HG03571 (cell line): ENCODE data around the gene SIN3A.
"Not testable (repeated sequence)": the region's sequence is repeated elsewhere in the genome, so short reads cannot be mapped to it uniquely, and the experiment has no call there.

Experiments used
- ATAC-seq: cut with Tn5 transposase; IDR thresholded peaks from one replicate; pipeline ENCODE4 v1.9.1; 2021; ENCODE audit not compliant: unreplicated experiment

SIN3A gene

DNA sequence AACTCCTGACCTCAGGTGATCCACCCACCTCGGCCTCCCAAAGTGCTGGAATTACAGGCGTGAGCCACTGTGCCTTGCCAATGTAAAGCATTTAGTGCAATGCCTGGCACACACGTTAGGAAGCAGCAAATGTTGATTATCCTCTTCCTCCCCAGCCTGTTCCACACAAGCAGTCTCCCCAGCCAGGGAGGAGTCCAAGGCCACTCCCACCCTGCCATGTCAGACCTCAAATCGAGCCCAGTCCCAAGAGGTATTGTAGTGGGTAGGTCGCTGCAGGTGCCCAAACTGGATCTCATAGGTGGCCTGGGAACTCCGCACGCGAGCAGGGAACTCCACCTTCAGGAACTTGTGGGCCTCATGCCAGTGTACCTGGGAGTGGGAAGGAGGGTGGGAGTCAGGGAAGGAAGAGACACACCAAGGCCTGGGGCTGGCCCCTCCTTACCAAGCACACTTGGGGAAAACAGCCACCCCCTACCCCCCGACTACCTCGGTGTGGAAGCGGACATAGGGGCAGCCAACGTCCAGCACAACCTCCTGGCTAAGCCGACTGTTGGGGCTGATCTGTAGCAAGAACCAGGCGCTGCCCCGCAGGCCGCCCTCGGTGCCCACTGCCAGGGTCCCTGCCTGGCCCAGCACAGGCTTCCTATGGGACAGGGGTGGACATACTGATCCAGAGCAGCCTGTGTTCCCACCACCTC, 93.4 kb downstream of the SIN3A start:
- no peak for ATAC-seq

DNA sequence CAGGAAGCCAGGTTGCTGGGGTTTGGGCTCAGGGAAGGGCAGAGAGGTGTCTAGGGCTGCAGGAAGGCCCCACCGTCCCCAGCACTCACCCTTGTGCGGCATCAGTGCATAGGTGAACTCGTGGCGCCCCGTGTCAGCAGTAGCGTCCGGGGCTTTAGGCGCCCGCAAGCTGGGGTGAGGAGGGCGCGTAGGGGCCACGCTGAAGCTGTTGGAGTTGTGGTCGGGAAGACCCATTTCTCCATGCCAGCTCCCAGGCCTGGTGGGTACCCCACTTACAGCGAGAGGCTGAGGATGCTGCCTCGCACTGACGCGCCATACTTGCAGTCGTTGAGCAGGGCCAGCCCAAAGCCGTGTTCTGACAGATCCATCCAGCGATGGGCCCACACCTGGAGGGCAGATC, 95.0 kb downstream of the SIN3A start:
- ATAC-seq, result no peak

DNA sequence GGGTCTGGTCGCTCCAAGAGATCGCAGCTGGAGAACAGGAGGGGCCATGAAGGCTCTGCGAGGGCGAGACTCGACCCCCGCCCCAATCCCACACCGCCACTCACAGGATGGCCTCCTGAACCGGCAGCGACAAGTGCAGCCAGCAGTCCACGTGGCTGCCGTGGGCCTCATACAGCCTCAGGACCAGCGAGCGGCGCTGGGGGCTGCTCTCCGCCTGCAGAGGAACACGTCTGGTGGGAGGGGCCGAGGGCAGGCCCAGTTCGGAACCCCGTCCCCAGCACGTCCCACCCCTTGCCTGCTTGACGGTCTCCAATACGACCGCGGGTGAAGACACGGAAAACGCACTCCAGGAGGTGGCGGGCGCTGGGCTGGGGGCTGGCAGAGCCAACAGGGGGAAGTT, 95.5 kb downstream of the SIN3A start:
- no peak for ATAC-seq

DNA sequence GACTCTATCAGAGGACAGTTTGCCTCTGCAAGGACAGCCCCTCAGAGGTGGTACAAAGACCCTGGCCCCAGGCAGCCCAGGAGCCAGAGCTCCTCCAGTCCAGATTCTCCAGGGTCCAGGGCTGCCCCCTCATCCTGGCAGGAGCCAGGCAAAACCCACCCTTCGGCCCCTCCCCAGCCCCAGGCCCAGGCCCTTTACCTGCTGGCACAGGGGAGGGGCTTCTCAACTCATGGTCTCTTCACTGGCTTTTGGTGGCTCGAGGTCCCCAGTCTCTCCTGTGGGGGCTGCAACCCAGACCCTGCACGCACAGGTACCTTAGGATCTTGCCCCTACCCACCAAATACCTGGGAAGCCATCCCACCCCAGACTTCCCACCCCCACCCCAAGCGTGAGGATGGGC, 96.1 kb downstream of the SIN3A start:
- ATAC-seq, result no peak

DNA sequence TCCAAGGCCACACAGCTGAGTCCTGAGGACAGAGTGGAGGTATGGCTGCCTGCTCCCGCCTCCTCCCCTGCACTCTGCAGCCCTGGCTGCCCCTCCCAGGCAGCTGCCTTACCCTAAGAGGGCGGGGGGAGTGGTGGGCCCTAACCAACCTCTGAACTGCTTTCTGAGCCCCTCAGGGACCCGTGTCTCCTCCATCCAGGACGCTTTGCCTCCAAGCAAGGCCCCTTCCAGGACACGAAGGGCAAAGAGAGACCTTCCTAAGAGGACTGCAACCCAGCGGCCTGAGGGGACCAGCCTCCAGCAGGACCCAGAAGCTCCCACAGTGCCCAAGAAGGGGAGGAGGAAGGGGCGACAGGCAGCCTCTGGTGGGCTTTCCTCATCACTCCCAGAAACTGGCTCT, 97.0 kb downstream of the SIN3A start:
- ATAC-seq, result no peak

DNA sequence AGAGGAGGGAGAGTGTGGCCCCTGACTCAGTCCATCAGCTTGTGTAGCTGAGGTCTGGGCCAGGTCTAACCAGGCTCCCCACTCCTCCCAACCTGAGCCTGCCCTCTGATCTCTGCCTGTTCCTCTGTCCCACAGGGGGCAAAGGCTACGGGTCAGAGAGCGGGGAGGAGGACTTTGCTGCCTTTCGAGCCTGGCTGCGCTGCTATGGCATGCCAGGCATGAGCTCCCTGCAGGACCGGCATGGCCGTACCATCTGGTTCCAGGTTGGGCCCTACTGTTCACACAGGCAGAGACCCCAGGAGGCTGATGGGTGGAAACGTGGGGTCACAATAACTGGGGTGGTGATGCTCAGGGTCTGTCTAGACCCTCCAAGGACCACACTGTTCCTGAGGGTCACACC, 97.9 kb downstream of the SIN3A start:
- no peak for ATAC-seq

DNA sequence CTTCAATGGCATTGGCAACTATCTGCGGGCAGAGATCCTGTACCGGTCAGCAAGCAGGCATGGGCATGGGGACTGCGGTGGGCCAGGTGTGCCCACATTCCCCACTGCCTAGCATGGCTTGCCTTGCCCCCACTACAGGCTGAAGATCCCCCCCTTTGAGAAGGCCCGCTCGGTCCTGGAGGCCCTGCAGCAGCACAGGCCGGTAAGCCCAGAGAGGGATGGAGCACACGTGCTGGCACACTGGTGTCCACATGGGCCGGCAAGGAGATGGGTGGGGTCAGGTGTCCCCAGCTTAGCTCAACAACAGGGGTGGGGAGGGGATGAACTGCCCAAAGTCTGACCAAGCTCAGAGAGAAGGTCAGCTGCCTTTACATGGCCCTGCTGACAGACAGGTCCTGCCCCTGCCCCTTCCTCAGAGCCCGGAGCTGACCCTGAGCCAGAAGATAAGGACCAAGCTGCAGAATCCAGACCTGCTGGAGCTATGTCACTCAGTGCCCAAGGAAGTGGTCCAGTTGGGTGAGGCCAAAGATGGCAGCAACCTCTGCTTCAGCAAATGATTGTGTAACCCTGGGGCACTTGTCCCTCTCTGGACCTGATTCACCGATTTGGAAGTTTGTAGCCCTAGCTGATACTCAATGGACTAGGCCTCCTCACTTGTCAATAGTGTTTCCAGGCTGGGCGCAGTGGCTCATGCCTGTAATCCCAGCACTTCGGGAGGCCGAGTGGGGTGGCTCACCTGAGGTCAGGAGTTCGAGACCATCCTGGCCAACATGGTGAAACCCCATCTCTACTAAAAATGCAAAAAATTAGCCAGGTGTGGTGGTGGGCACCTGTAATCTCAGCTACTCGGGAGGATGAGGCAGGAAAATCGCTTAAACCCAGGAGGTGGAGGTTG, 99.1 kb downstream of the SIN3A start:
- ATAC-seq, result no peak

DNA sequence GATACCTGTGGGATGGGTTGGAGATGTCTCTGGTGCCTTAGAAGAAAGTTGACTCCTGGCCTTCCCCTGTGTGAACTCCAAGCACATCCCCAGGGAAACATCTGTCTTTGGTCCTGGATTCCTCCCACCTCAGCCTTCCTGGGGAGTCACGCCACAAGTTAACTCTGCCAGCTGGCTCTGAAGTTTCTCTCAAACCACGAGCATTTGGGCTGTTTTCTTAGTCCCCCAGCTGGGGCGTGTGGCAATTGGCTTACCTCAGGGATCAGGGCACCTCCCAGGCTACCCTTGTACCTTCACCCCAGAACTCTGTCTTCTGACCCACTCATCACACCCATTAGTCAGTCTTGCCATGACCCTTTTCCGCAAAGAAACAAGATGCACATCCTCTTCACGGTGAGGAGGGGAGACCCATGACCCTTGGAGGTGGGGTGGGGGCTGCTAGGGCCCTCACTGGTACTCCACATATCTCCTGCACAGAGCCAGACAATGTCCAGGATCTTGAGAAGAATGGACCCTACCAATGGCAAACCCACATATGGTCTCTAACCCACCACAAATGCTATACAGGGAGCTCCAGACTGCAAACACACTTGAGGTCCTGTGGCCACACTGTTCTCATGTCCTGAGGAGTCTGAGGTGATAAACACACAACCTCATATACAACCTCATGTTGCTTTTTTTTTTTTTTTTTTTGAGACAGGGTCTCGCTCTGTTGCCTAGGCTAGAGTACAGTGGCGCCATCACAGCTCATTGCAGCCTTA, 100.7 kb downstream of the SIN3A start:
- no peak for ATAC-seq

DNA sequence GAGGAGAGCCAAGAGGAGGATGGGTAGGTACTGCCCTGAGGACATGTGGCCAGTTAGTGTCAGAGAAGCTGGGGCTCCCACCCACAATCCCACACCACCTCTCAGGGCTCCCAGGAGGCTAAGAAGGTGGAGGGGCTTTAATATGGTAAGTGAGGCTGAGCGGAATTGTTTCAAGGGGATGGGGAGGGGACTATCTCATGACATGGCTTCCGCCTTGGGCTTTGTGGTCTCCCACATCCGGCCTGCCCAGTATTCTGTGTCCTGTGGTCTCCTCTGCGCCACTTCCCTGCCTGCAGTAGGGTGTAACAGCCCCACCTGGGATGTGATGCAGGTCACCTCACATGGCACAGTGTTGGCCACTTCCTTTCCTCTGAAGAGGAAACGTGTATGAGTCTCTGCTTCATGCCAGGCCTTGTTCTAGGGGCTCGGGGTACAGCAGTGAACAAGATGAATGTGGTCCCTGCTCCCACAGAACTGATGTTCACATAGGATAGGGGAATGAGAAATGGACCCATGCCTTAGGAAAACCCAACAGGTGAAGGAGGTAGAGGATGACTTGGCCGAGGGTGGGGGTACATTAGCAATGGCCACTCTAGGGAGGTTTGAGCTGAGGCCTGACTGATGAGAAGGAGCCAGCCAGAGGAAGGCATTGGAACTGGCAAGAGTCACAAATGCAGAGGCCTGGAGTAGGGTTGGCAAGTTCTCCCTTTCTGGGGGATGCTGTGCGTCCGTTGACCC, 101.5 kb downstream of the SIN3A start:
- no peak for ATAC-seq

DNA sequence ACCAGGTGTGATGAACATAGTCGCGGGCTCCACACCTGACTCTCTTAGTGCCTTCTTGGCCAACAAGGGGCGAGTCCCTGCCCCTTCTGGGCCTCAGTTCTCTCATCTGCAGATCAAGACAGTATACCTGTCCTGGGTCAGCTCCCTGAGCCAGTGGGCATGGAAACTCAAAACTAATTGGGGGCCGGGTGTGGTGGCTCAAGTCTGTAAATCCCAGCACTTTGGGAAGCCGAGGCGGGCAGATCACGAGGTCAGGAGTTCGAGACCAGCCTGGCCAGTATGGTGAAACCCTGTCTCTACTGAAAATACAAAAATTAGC, 102.2 kb downstream of the SIN3A start:
- not testable (repeated sequence) for ATAC-seq

DNA sequence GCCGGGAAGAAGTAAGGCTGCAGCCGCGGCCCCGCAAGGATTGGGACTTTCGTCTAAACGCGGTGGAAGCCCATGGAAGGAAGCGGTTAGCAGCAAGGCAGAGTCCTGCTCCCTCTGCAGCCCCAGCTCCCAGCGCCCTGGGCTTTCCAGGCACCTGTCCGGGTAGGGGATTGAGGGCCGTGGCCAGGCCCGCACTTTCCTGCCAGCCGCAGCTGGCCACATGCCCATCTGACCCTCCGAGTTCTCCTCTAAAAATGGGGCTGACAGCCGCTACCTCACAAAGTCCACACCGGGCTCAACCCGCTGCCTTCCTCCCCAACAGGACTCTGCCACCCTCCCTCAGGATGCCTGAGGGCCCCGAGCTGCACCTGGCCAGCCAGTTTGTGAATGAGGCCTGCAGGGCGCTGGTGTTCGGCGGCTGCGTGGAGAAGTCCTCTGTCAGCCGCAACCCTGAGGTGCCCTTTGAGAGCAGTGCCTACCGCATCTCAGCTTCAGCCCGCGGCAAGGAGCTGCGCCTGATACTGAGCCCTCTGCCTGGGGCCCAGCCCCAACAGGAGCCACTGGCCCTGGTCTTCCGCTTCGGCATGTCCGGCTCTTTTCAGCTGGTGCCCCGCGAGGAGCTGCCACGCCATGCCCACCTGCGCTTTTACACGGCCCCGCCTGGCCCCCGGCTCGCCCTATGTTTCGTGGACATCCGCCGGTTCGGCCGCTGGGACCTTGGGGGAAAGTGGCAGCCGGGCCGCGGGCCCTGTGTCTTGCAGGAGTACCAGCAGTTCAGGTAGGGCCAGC, 102.7 kb downstream of the SIN3A start:
- no peak for ATAC-seq

DNA sequence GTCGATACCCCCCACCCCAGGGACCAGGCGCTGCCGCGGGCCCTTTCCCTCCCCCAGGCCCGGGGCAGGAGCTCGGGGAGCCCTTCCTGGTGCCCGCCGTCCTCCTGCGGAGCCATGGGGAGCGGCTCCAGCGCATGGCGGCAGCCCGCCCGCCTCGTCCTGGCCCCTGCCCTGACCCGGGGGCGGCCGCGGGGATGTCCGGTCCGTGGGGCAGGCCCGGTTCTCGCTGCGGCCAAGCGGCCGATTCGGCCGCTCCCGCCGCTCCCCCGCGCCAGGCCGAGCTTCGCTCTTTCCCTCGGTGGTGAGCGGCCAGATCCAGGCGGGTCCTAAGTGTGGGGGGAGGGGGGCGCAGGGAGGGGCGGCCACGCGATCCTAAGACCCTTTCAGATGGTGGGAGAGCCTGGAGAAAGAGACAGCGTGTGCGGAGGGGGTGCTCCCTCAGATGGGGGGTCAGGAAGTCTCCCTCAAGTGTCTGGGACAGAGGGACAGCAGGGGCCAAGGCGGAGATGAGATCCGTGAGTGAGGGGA, 103.4 kb downstream of the SIN3A start:
- ATAC-seq, result no peak

DNA sequence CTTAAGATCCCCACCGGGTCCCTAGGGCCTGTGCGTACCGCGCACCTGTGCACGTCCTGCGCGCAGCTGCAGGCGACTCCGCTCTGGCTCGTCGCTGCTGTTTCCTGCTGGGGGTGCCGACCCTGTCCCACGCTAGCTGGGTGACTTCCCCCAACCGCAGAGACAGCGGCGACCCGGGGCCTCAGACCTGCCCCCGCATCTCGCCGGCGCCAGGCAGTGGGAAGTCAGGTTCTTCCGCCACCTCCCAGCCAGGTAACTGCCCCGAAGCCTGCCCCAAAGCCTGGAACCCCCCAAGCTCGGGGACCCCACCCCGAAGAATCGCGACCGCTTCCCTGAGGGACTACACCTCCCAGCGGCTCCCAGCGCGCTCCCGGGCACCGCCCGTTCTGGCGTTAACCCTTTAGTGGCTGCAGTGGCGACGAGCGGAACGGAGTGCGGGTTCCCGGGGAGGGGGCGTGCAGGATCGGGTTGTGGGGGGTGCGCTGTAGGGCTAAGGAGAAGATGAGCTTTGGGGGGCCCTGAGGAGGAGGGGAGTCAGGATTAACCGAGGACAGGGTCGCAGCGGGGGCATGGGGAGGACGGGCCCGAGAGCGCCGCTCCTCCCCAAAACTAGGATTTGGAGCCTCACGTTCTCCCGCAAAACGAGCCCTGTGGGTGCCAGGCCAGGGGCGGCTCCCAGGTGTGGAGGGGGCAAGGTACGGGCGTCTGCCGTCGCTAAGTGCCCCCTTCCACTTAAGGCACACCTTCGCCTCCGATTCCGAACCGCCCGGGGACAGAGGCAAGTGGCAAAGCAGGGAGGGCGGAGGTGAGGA, 104.1 kb downstream of the SIN3A start:
- ATAC-seq, result no peak

DNA sequence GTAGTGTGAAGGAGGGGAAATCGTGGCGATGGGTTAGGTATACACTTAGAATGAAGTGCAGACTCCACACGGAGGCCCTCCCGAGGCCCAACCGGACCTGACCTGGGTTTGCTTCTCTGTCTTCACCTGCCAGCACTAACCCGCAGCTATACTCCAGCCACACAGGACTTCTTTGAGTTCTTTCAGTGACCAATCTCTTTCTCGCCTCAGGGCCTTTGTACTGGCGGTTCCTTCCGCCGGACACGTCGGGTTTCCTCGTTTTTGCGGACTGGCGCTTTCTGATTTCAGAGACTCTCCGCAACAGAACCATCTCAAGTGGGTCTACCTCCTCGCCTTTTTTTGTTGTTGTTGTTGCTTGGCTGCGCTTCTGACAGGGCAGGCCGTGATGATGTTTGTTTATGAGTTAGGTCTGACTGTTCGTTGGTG, 104.7 kb downstream of the SIN3A start, which contains the start of gene NEIL1:
TSS of gene NEIL1 (plus strand) at position 244 of the 426 bp plus-strand sequence. CDS start 1,867 bp downstream, outside the sequence.
- no peak for ATAC-seq

DNA sequence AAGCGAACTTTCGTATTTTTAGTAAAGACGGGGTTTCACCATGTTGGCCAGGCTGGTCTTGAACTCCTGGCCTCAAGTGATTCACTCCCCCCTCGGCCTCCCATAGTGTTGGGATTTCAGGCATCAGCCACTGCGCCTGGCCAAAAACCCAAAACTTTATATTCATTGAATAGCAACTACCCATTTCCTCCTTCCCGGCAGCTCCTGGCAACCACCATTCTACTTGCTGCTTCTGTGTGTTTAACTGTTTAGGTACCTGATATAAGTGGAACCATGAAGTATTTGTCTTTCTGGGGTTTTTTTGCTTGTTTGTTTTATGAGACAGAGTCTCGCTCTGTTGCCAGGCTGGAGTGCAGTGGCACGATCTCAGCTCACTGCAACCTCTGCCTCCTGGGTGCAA, 107.5 kb downstream of the SIN3A start:
- not testable (repeated sequence) for ATAC-seq

DNA sequence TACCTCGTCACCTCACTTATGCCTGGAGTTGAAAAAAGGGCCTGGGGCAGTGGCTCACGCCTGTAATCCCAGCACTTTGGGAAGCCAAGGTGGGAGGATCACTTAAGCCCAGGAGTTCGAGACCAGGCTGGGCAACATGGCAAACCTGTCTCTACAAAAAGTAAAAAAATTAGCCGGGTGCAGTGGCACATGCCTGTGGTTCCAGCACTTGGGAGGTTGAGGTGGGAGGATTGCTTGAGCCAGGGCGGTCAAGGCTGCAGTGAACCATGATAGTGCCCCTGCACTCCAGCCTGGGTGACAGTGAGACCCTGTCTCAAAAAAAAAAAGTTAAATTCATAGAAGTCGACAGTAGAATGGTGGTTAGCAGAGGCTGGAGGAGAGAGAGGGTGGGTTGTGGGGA, 109.3 kb downstream of the SIN3A start:
- ATAC-seq, result no peak

DNA sequence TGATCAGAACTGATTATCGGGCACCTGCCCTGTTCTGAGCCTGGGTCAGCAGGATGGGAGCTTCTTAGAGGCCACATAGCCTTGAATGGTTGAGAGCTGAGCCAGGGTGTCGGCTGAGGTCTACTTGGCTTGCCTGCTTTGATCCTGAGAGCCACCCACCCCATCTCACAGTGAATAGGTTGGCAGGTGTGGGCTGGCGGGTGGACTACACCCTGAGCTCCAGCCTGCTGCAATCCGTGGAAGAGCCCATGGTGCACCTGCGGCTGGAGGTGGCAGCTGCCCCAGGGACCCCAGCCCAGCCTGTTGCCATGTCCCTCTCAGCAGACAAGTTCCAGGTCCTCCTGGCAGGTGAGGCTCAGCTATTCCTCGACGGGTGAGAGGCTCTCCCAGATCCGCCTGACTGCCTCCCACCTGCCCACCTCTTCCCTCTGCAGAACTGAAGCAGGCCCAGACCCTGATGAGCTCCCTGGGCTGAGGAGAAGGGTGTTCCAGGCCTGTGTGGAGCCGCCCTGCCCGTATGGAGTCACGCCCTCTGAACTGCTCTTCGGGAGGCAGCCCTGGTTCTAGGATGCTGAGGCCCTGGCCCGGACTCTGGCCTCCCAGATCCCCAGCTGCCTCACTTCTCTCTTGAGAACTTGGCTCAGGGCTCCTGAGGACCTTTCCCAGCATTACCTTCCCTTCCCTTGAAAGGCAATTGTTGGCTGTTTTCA, 111.8 kb downstream of the SIN3A start:
- no peak for ATAC-seq

DNA sequence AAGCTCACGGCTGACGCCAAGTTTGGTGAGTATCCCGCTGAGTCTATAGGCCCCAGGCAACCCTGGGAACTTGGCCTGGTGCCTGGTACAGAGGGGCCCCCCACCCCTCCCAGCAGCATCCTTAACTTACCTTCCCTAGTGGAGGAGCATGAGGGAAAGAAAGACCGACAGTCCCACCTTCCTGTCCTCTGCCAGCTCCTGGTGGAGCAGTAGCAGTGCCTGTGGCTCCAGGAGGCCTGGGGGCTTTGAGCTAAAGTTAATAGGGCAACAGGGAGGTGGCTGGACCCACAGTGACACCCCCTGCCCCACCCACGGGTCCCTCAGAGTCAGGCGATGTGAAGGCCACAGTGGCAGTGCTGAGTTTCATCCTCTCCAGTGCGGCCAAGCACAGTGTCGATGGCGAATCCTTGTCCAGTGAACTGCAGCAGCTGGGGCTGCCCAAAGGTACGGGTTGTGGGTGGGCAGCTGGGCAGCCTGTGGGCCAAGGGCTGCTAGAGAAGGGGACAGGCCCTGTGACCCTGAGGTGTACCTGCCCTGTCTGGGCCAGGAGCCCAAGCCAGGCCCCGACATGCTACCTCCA, 112.7 kb downstream of the SIN3A start:
- no peak for ATAC-seq
